GM12801 (cell line): ENCODE data around the gene DMXL1.

Source experiments
- TF ChIP-seq, protein P1 (sequence below): IDR thresholded peaks from one replicate; pipeline ENCODE4 v1.5.1; 2011; ENCODE audit warnings: control low read depth; ENCODE audit not compliant: insufficient read length; ENCODE audit errors: extremely low read depth

DMXL1 gene

DNA sequence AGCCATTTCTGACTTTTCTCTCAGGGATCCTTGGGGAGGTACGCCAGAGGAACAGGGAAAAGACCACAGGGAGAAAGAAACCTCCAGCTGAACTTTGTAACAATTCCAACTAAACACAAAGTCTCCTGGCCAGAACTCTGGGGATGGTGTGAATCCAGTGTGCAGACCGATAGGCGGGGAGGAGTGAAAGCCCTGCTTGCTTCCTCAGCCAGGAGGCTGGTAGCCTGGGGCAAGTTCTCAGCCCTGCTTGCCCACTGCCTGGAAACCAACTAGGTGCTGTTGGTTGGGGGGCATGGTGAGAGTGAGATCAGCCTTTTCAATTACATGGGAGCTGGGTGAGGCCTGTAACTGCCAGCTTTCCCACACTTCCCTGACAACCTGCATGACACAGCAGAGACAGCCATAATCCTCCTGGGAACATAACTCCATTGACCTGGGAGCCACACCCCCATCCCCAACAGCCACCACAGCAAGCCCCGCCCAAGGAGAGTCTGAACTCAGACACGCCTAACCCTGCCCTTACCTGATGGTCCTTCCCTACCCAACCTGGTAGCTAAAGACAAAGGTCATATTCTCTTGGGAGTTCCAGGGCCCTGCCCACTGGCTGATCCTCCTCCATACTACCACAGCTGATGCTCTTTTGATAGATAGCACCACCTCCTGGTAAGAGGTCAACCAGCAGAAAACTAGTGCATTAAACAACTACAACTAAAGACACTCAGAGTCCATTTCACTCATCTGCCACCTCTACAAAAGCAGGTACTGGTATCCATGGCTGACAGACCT is 184.9 kb downstream of the DMXL1 start:
- TF ChIP-seq, protein P1, sequence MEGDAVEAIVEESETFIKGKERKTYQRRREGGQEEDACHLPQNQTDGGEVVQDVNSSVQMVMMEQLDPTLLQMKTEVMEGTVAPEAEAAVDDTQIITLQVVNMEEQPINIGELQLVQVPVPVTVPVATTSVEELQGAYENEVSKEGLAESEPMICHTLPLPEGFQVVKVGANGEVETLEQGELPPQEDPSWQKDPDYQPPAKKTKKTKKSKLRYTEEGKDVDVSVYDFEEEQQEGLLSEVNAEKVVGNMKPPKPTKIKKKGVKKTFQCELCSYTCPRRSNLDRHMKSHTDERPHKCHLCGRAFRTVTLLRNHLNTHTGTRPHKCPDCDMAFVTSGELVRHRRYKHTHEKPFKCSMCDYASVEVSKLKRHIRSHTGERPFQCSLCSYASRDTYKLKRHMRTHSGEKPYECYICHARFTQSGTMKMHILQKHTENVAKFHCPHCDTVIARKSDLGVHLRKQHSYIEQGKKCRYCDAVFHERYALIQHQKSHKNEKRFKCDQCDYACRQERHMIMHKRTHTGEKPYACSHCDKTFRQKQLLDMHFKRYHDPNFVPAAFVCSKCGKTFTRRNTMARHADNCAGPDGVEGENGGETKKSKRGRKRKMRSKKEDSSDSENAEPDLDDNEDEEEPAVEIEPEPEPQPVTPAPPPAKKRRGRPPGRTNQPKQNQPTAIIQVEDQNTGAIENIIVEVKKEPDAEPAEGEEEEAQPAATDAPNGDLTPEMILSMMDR, result no peak

DNA sequence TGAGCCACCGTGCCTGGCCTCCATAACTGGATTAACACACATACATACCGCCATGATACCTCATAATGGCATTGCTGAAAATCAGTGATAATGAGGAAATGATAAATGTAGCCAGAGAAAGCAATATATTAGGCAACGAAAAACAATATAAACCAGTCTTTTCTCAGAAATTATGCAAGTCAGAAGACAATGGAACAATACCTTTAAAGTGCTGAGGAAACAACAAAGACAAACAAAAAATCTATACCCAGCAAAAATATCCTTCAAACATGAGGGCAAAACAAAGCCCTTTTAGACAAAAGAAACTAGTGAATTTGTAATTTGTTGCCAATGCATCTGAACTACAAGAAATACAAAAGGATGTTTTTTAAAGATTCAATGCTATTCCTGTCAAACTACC is 186.7 kb downstream of the DMXL1 start:
- TF ChIP-seq, protein P1, result no peak

- TF ChIP-seq, protein P1, result no peak
Observed at GRCh38 chr5:119263639-119264038, 192.8 kb downstream of the DMXL1 start.

- TF ChIP-seq, protein P1, result no peak
Observed at GRCh38 chr5:119264186-119264585, 193.3 kb downstream of the DMXL1 start.

GRCh38 chr5:119267958-119268386 is 197.1 kb downstream of the DMXL1 start:
- TF ChIP-seq, protein P1, result no peak

DNA sequence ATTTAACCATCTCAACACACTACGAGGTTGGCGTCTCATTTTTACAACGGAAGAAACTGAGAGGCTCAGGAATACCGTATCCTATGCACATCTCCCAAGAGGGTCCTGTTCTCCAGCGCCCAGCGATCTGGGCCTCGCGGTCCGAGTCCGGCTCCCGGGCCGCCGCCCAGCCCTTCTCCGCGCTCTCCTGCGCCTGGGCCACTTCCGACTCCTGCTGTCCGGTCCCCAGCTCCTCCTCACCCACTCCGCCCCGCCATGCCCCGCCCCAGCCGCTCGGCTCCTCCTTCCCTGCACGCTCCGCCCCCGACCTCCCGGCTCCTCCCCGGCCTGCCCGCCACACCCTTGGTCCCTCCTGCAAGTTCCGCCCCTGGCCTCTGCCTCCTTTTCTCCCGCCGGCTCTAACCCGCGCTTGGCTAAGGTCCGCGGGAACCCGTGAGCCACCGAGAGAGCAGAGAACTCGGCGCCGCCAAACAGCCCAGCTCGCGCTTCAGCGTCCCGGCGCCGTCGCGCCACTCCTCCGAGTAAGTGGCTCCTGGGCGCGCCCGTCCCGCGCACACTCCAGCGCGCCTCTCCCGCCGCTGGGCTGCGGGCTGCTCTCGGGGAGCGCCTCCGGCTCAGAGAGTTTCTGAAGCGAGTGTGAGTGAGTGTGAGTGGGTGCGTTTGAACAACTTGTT is 197.6 kb downstream of the DMXL1 start:
- TF ChIP-seq, protein P1, result no peak

DNA sequence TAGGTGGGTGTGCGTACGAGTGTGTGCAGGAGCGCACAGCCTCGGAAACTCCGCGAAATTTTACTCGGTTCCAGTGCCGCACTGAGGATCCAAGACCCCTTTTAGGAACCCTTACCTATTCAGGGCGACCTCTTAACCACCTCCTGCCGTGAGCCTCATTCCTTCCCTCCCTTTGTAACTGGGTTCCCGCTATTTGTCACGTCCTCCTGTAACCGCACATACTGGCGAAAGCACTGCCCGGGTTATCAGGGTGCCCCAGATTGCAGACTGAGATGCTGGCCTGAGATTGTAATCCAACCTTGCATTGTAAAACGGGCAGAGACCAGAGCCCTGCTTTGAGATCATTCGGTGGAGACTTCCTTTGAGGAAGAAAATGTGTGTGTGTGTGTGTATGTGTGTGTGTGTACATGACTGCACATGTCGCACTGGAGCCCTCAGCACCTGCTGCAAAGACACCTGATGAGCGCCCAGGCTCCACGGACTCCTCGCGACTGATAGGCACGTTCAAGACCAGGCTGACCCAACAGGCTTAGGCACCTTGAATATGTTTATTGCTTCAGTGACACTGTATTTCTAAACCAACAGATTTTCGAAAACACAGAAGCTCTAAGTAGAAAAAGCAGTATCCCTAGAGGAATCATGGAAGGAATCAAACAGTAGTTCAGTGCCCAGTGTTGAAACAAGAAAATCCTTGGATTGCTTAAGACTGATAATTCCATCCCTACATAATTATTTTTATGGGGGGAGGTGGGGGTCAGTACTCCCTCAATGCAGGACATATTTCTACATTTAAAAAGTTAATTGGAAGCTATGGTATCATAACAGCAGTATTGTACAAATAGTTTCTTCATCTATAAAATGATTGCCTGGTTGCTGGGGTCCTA is 198.4 kb downstream of the DMXL1 start:
- TF ChIP-seq, protein P1, result no peak
